Ovary (tissue), 3 donors: Measurements from ENCODE around the gene ZNF90.

Experiments used
- CTCF ChIP-seq, 3 donors: fragments of 450-650 bp in 2 of 3; fragments of 200-600 bp in 1 of 3; IDR thresholded peaks; one replicate each; pipeline versions ENCODE4 v1.5.1 to v1.8.0; 2016 to 2022; ENCODE audit warnings: antibody characterized with exemption in 3 of 3, mild to moderate bottlenecking in 1 of 3
- EP300 ChIP-seq: sonication (generic); formaldehyde crosslinking; IDR thresholded peaks from one replicate; pipeline ENCODE4 v1.6.1; 2017; ENCODE audit warnings: antibody characterized with exemption
- POLR2A ChIP-seq: fragments of 450-650 bp; IDR thresholded peaks from one replicate; pipeline ENCODE4 v1.6.1; 2017; ENCODE audit warnings: antibody characterized with exemption, mild to moderate bottlenecking, moderate library complexity
- donor health status: DM: no; HTN: no; CAD: no.

GRCh38 chr19:20103091-20103740, 25.4 kb downstream of the ZNF90 start:
- TF ChIP-seq CTCF (IDR thresholded peaks at IDR 0.05) (no peak), EP300 (no peak), POLR2A (no peak)
